SW480 (cell line): Measurements from ENCODE around the gene PLCB4.

Experiments used
- DNase-seq: peaks from one replicate; pipeline ENCODE4 v3.0.0-alpha.2; 2016; ENCODE audit warnings: low spot score

PLCB4 gene

DNA sequence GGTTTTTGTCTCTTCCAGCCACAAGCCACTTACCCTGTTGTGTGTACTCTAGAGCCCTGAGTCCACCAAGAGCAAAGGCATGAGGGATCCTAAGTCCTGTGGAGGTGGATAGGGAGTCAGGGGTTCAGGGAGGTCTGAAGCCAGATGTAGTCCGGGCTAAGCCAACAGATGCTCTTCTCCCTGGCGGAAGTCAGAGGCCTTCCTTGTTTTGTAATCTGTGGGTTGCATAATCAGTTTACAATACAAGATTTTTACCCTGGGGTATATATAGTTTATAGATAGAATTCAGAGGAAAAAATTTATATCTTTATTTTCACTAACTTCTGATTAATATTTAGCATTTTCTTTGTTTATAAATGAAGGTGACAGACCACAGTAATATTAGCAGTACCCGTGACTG, 454.7 kb downstream of the PLCB4 start:
- DNase-seq = no peak
